Keratinocyte (primary cell): ENCODE results near the gene HSBP1L1.

Source experiments
- EZH2 ChIP-seq: IDR thresholded peaks from one replicate; pipeline ENCODE4 v1.6.1; 2012; ENCODE audit warnings: inconsistent platforms, mild to moderate bottlenecking, low read length, moderate library complexity
- TF ChIP-seq, protein P1 (sequence below), 3 experiments: IDR thresholded peaks in 1 of 3; conservative IDR thresholded peaks in 1 of 3; optimal IDR thresholded peaks in 1 of 3; 2 replicates in 2 of 3; 3 replicates in 1 of 3; pipeline versions ENCODE3 to v1.5.1; 2011; ENCODE audit warnings: low read length in 3 of 3, mild to moderate bottlenecking in 3 of 3, moderate library complexity in 2 of 3, control low read depth in 1 of 3, inconsistent platforms in 1 of 3; ENCODE audit not compliant: insufficient read depth in 2 of 3; ENCODE audit errors: extremely low read depth in 1 of 3

DNA sequence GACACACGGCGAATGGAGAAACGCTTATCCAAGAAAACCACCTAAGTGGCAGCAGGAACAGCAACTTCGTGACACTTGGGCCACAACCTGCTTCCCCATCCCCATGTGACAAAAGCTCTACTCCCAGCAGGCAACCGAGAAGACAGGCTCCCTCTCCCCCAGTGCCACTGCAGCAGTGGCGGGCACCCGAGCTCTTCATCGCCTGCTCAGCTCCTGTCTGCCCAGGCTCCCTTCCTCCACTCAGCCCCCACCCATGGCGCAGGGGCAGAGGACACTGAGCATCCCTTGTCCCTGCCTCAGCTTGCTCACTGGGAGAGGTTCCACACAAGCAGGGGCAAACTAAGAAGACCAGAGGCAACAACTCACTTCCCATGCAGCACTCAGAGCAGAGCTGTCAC, 35.9 kb upstream of the HSBP1L1 start:
- no peak for TF ChIP-seq EZH2
- TF ChIP-seq, protein P1, sequence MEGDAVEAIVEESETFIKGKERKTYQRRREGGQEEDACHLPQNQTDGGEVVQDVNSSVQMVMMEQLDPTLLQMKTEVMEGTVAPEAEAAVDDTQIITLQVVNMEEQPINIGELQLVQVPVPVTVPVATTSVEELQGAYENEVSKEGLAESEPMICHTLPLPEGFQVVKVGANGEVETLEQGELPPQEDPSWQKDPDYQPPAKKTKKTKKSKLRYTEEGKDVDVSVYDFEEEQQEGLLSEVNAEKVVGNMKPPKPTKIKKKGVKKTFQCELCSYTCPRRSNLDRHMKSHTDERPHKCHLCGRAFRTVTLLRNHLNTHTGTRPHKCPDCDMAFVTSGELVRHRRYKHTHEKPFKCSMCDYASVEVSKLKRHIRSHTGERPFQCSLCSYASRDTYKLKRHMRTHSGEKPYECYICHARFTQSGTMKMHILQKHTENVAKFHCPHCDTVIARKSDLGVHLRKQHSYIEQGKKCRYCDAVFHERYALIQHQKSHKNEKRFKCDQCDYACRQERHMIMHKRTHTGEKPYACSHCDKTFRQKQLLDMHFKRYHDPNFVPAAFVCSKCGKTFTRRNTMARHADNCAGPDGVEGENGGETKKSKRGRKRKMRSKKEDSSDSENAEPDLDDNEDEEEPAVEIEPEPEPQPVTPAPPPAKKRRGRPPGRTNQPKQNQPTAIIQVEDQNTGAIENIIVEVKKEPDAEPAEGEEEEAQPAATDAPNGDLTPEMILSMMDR (optimal IDR thresholded peaks at IDR 0.05 in 1 of 3, IDR thresholded peaks at IDR 0.05 in 1 of 3, conservative IDR thresholded peaks at IDR 0.05 in 1 of 3; ENCODE audit: extremely low read depth in 1 of 3, insufficient read depth in 2 of 3, low read length in 3 of 3), result no peak
